ENCODE measurements around the gene LY6G5C. TPM values are rescaled to one million over a fixed set of nuclear protein-coding genes. Genes with fewer than 3 reads are reported as not detected.

LY6G5C gene
- total and polyA plus RNA-seq, 2 of the 13 experiments (the other 11 are each of a cell fraction or from before 2014, with no cell fraction given) = 0.33 to 0.55 TPM

GRCh38 chr6:31702819-31703716 lies 22.2 kb upstream of the LY6G5C start, which contains the start of gene ABHD16A (continued):
- TF ChIP-seq YY1 (IDR thresholded peaks at IDR 0.05; ENCODE audit: insufficient read depth, insufficient replicate concordance, low read depth, low read length) (peak; percentile 72), PLSCR1 (CRISPR knock-in tag; IDR thresholded peaks at IDR 0.05; ENCODE audit: borderline replicate concordance) (no peak), ZNF674 (CRISPR knock-in tag; IDR thresholded peaks at IDR 0.05; ENCODE audit: low read depth) (no peak), ZNF749 (CRISPR knock-in tag; IDR thresholded peaks at IDR 0.05; ENCODE audit: borderline replicate concordance) (peak; percentile 72; the same call in 1 of the 2 replicates), LRRFIP1 (CRISPR knock-in tag; conservative IDR thresholded peaks at IDR 0.05) (no peak), TSC22D2 (CRISPR knock-in tag; IDR thresholded peaks at IDR 0.05; ENCODE audit: borderline replicate concordance) (peak; percentile 43; the same call in 1 of the 2 replicates), ZNF431 (CRISPR knock-in tag; IDR thresholded peaks at IDR 0.05; ENCODE audit: borderline replicate concordance, low read depth) (peak; percentile 66), ZNF441 (CRISPR knock-in tag; IDR thresholded peaks at IDR 0.05; ENCODE audit: borderline replicate concordance) (peak; percentile 56; the same call in 1 of the 2 replicates), CENPT (CRISPR knock-in tag; IDR thresholded peaks at IDR 0.05; ENCODE audit: low read depth) (no peak), ZNF75D (CRISPR knock-in tag; IDR thresholded peaks at IDR 0.05; ENCODE audit: borderline replicate concordance) (0 out of 2 replicates have a peak, but pooled peaks have one; percentile 48), SIX4 (CRISPR knock-in tag; IDR thresholded peaks at IDR 0.05) (peak; percentile 63), ZFP91 (CRISPR knock-in tag; IDR thresholded peaks at IDR 0.05; ENCODE audit: borderline replicate concordance) (peak; percentile 94), ZNF839 (CRISPR knock-in tag; IDR thresholded peaks at IDR 0.05; ENCODE audit: borderline replicate concordance) (no peak), ZNF781 (CRISPR knock-in tag; IDR thresholded peaks at IDR 0.05; ENCODE audit: borderline replicate concordance, not compliant biosample characterization) (no peak), ATF5 (CRISPR knock-in tag; IDR thresholded peaks at IDR 0.05; ENCODE audit: low read depth) (no peak), FLYWCH1 (CRISPR knock-in tag; IDR thresholded peaks at IDR 0.05) (no peak), CERS6 (CRISPR knock-in tag; IDR thresholded peaks at IDR 0.05) (no peak), TRAFD1 (CRISPR knock-in tag; IDR thresholded peaks at IDR 0.05; ENCODE audit: borderline replicate concordance) (no peak)
